K562 (cell line): Measurements from ENCODE around the gene FBXL3. TPM values are rescaled to one million over a fixed set of nuclear protein-coding genes. Genes with fewer than 3 reads are reported as not detected.

Experiments
- ATAC-seq: fragments of 200-7000 bp; cut with Tn5 transposase; 3 replicates; pipeline ENCODE4 v1.9.1; 2020; ENCODE audit warnings: moderate library complexity
- BruUV-seq: library from RNA; stranded (reverse); fragments of 400-500 nt; replicated peaks from 2 replicates; lab custom pipeline; 2021; lab: Mats Ljungman, UMichigan
- CTCF ChIA-PET: fragments of 300-600 bp; formaldehyde crosslinking; extraction: SDS; loops from one replicate; lab custom pipeline; 2021; ENCODE audit warnings: low intra/inter-chr PET ratio; lab: Yijun Ruan, JAX
- POLR2A ChIA-PET: fragments of 300-600, 350-650 bp; sonication (Branson Sonifier 250); formaldehyde crosslinking; extraction: SDS; loops from one replicate; lab custom pipeline; 2021; ENCODE audit warnings: antibody characterized with exemption, inconsistent platforms; lab: Yijun Ruan, JAX
- DNase-seq, 4 experiments: peaks; one replicate each; pipeline versions ENCODE4 v3.0.0 to v3.0.0-alpha.2; 2011 to 2018; ENCODE audit warnings: low spot score in 3 of 4, mixed read lengths in 3 of 4; ENCODE audit errors: extremely low read depth in 1 of 4
- FAIRE-seq: peaks from 2 replicates; lab custom pipeline; 2011; peaks lifted over from hg19 to GRCh38; lab: Jason Lieb, UNC
- H2AFZ ChIP-seq: 2 replicates; pipeline ENCODE4 v1.6.0; 2011; ENCODE audit warnings: low read depth, low read length, control low read depth, inconsistent platforms
- H3K27ac ChIP-seq: fragments of 200-600 bp; 3 replicates; pipeline ENCODE4 v1.8.0; 2011; ENCODE audit warnings: low read depth, mild to moderate bottlenecking, control low read depth, inconsistent platforms, low read length, moderate library complexity, mixed read lengths; ENCODE audit errors: extremely low read depth
- H3K27me3 ChIP-seq, 2 experiments: fragments of 300-600 bp in 1 of 2; 2 replicates in 1 of 2; 3 replicates in 1 of 2; pipeline versions ENCODE4 v1.6.0 to v1.8.0; 2011; ENCODE audit warnings: inconsistent platforms in 2 of 2, low read length in 2 of 2, mild to moderate bottlenecking in 1 of 2, mixed read lengths in 1 of 2, moderate library complexity in 1 of 2; ENCODE audit not compliant: control insufficient read depth in 2 of 2, insufficient read depth in 2 of 2
- H3K36me3 ChIP-seq: fragments of 300-600 bp; 3 replicates; pipeline ENCODE4 v1.8.0; 2011; ENCODE audit warnings: mild to moderate bottlenecking, low read length, inconsistent platforms; ENCODE audit not compliant: control insufficient read depth, insufficient read depth
- H3K4me1 ChIP-seq, 2 experiments: fragments of 200-600 bp in 1 of 2; replicated peaks in 1 of 2; 2 replicates in 1 of 2; 3 replicates in 1 of 2; pipeline versions ENCODE4 v1.5.1 to v1.8.0; 2011; ENCODE audit warnings: inconsistent platforms in 2 of 2, low read length in 2 of 2, mild to moderate bottlenecking in 1 of 2, mixed read lengths in 1 of 2, moderate library complexity in 1 of 2; ENCODE audit not compliant: control insufficient read depth in 2 of 2, insufficient read depth in 2 of 2
- H3K4me2 ChIP-seq: 2 replicates; pipeline ENCODE4 v1.6.1; 2011; ENCODE audit warnings: low read length, control low read depth, inconsistent platforms, mixed read lengths; ENCODE audit not compliant: insufficient read depth
- H3K4me3 ChIP-seq: fragments of 200-600 bp; sonication (generic), shearing (Covaris generic); 2 replicates; pipeline ENCODE4 v1.5.1; 2016; ENCODE audit warnings: control low read depth, inconsistent platforms
- H3K79me2 ChIP-seq: fragments of 200-600 bp; 3 replicates; pipeline ENCODE4 v1.8.0; 2011; ENCODE audit warnings: low read length, inconsistent platforms; ENCODE audit not compliant: control insufficient read depth, insufficient read depth
- H3K9ac ChIP-seq, 2 experiments: 2 replicates each; pipeline versions ENCODE4 v1.6.0 to v1.6.1; 2011; ENCODE audit warnings: low read depth in 2 of 2, low read length in 2 of 2, control low read depth in 1 of 2, inconsistent platforms in 1 of 2, mild to moderate bottlenecking in 1 of 2, mixed read lengths in 1 of 2; ENCODE audit not compliant: insufficient read depth in 1 of 2
- H3K9me1 ChIP-seq: one replicate; pipeline ENCODE4 v1.6.0; 2011; ENCODE audit warnings: inconsistent platforms, mild to moderate bottlenecking, low read length, moderate library complexity; ENCODE audit not compliant: control insufficient read depth, insufficient read depth
- H3K9me3 ChIP-seq: replicated peaks from 2 replicates; pipeline ENCODE4 v1.5.1; 2011; ENCODE audit warnings: low read depth, low read length, inconsistent platforms; ENCODE audit not compliant: control insufficient read depth, insufficient read depth
- H4K20me1 ChIP-seq: replicated peaks from 2 replicates; pipeline ENCODE4 v1.6.1; 2011; ENCODE audit warnings: low read length, inconsistent platforms, mixed read lengths; ENCODE audit not compliant: control insufficient read depth, insufficient read depth
- CHD4 ChIP-seq: fragments of 200-600 bp; sonication (generic); IDR thresholded peaks from 3 replicates; pipeline ENCODE4 v1.6.1; 2012; ENCODE audit warnings: low read depth, mild to moderate bottlenecking, mixed read lengths, low read length, inconsistent platforms; ENCODE audit not compliant: insufficient read depth, insufficient replicate concordance, poor library complexity, severe bottlenecking
- CREBBP ChIP-seq: IDR thresholded peaks from one replicate; pipeline ENCODE4 v1.6.1; 2012; ENCODE audit warnings: low read depth, mild to moderate bottlenecking, control low read depth, inconsistent platforms, low read length
- FOXP4 ChIP-seq: sonication (generic); formaldehyde crosslinking; IDR thresholded peaks from 2 replicates; pipeline ENCODE4 v1.8.0; 2022; ENCODE audit warnings: mild to moderate bottlenecking, missing genetic modification reagents, borderline replicate concordance
- MCM7 ChIP-seq, 2 experiments: fragments of 450-650 bp; IDR thresholded peaks; 2 replicates each; pipeline ENCODE4 v1.6.1; 2016 to 2018
- MIER1 ChIP-seq: fragments of 450-650 bp; IDR thresholded peaks from 2 replicates; pipeline ENCODE4 v1.6.1; 2016; ENCODE audit warnings: antibody characterized with exemption, mild to moderate bottlenecking, low read depth
- NR2F6 ChIP-seq: fragments of 450-650 bp; formaldehyde crosslinking; IDR thresholded peaks from 2 replicates; pipeline ENCODE4 v1.4.0; 2020; ENCODE audit warnings: mild to moderate bottlenecking
- NRF1 ChIP-seq, 2 experiments: fragments of 450-650 bp; IDR thresholded peaks in 1 of 2; conservative IDR thresholded peaks in 1 of 2; 2 replicates each; pipeline ENCODE4 v1.6.1; 2014; ENCODE audit warnings: mild to moderate bottlenecking in 2 of 2
- TCFL5 ChIP-seq: fragments of 250-450 bp; sonication (Bioruptor Pico); conservative IDR thresholded peaks from 2 replicates; pipeline ENCODE4 v1.6.1; 2021; ENCODE audit warnings: mild to moderate bottlenecking, moderate library complexity, matching md5 sums
- YBX1 ChIP-seq: fragments of 450-650 bp; IDR thresholded peaks from 2 replicates; pipeline ENCODE4 v1.7.1; 2016; ENCODE audit warnings: mild to moderate bottlenecking
- WGBS: fragments of 100-300 bp; shearing (Covaris generic); methylation state at CpG from one replicate; pipeline ENCODE4 v1.1.6; 2016; ENCODE audit warnings: low coverage, mixed read lengths; ENCODE audit not compliant: insufficient coverage; ENCODE audit errors: missing lambda C conversion rate; 5-methylcytosine and 5-hydroxymethylcytosine counted together
- in situ Hi-C: fragments of 300-500 bp; cut with MboI; formaldehyde crosslinking; loops from 4 replicates; pipeline ENCODE4 v1.15.0; 2018; ENCODE audit warnings: inconsistent platforms, mixed read lengths
- intact Hi-C: fragments of 100-400 bp; cut with micrococcal nuclease; formaldehyde crosslinking; loops from 2 replicates; pipeline ENCODE4 v1.14.2; 2022
- polyA plus RNA-seq, 8 experiments: library from polyadenylated mRNA; depleted of rRNA in 4 of 8; stranded (reverse) in 5 of 8; unstranded in 3 of 8; fragments of >200 nt; fragmentation: Nextera tagmentation in 2 of 8; fragmentation: Illumina TruSeq in 1 of 8; extraction: Ambion mirVana in 2 of 8; extraction: Trizol in 1 of 8; gene quantifications; 2 replicates each; pipeline versions ENCODE4 v1.2.1 to v1.2.3, GENCODE V29; 2011 to 2014; ENCODE audit warnings: inconsistent platforms in 1 of 8, missing spikeins in 1 of 8
- total RNA-seq, 7 experiments: library from RNA; depleted of rRNA in 6 of 7; stranded (reverse); fragments of >200 nt in 6 of 7; fragmentation: Illumina TruSeq in 2 of 7; extraction: Trizol in 2 of 7; gene quantifications; 2 replicates each; pipeline versions ENCODE4 v1.2.1 to v1.2.3, GENCODE V29; 2011 to 2021; ENCODE audit warnings: low replicate concordance in 1 of 7

The FBXL3 gene
- total and polyA plus RNA-seq, 9 of the 15 experiments (the other 6 are each of a cell fraction or from before 2014, with no cell fraction given): 3.8 to 16.4 (median 12.6) TPM

GRCh38 chr13:77033717-77034302 is 6.9 kb upstream of the FBXL3 start:
- no peak for FAIRE-seq
- POLR2A ChIA-PET: interaction anchor here (2.0 kb wide), 1 partner anchor 8 kb away, joined by 13 read pairs; no protein-coding TSS in a partner anchor
- no peak for ATAC-seq
- Histone ChIP-seq H4K20me1 (no peaks in the 10 kb centered on the region), H3K79me2 (no peaks in the 10 kb centered on the region), H3K27ac (no peak overlapping the region), H3K27me3 (no peaks in the 10 kb centered on the region), H3K9me1 (no peaks in the 10 kb centered on the region), H3K9me3 (no peaks in the 10 kb centered on the region), H3K4me3 (no peak overlapping the region), H3K4me2 (no peak overlapping the region), H3K36me3 (no peaks in the 10 kb centered on the region), H3K9ac (no peak overlapping the region), H2AFZ (no peak overlapping the region), H3K4me1 (no peaks in the 10 kb centered on the region)
- intact Hi-C loops (no loop called here), in situ Hi-C loops (no loop called here)
- no peak for DNase-seq
- WGBS: 16% methylated on average over 4 of the region's 4 CpGs
- TF ChIP-seq NR2F6 (CRISPR knock-in tag) (no peak), MIER1 (no peak)
- CTCF ChIA-PET: no interaction called here
- no TSS peak for BruUV-seq

DNA sequence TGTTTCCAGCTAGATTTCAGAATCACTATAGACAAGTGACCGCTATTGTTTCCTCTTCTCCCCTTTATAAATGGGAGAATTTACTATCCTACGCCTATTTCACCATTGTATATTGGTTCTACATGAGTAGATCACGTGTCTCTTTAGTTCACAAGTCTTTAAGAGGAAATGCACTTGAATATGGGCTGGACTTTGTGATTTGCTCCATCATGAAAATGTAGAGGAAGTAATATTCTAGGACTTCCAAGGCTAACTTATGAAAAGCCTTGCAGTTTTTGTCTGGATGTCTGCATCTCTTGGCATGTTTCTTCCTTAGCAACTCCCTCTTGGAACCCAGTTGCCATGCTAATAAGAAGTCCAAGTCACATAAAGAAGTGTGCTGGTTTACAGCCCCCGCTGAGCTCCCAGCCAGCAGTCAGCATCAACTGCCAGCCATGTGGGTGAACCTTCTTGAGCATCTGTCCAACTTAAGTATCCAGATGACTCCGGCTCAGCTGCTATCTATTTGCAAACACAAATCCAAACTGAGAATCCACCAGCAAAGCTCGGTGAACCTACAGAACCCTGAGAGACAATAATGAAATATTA is 4.8 kb upstream of the FBXL3 start:
- intact Hi-C loops: no loop called here
- H4K20me1 ChIP-seq: no peaks in the 10 kb centered on the region

More for the DNA sequence above, 4.8 kb upstream of the FBXL3 start:
- Histone ChIP-seq H3K79me2 (no peaks in the 10 kb centered on the region; the same call in 2 of the 3 replicates), H3K36me3 (no peaks in the 10 kb centered on the region), H3K4me1 (peaks cover 0 to 6% of the 10 kb centered on the region in 2 experiments; a peak in 1 of 5 replicates), H3K9ac (no peak overlapping the region), H3K9me1 (no peaks in the 10 kb centered on the region), H3K9me3 (no peaks in the 10 kb centered on the region), H3K4me3 (no peak overlapping the region), H2AFZ (no peak overlapping the region), H3K27ac (no peak overlapping the region), H3K27me3 (no peaks in the 10 kb centered on the region), H3K4me2 (no peak overlapping the region)
- CTCF ChIA-PET: no interaction called here
- DNase-seq (no peak), FAIRE-seq (no peak), ATAC-seq (no peak)
- BruUV-seq: no TSS peak
- WGBS: 40% methylated on average over 6 of the region's 6 CpGs
- TF ChIP-seq FOXP4 (CRISPR knock-in tag) (no peak), TCFL5 (CRISPR knock-in tag) (no peak), YBX1 (no peak), CHD4 (no peak), CREBBP (no peak), NRF1 (conservative IDR thresholded peaks at IDR 0.05 in 1 of 2, IDR thresholded peaks at IDR 0.05 in 1 of 2) (no peak), MCM7 (IDR thresholded peaks at IDR 0.05) (no peak)
- in situ Hi-C loops: no loop called here
- POLR2A ChIA-PET: no interaction called here
